ENCODE results near the gene ACVR2A.

DNA sequence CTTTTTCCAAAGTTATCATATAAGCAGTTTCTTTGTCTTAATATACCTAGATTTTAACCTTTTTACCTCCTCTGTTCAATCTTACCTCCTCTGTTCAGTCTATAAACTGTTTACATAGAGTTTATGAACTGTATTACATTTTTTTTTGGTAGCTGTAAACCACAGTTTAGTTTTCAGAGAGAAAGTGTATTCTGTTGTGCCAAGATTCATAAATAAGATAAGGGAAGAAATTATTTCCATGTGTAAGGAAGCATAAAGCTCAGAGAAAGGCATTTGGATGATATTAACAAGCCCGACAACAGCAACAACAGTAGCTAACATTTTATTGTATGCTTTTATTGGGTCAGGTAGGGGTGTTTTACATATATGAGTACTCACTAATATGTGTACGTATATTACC, 71.2 kb downstream of the ACVR2A start:
- TF ChIP-seq, protein P1, sequence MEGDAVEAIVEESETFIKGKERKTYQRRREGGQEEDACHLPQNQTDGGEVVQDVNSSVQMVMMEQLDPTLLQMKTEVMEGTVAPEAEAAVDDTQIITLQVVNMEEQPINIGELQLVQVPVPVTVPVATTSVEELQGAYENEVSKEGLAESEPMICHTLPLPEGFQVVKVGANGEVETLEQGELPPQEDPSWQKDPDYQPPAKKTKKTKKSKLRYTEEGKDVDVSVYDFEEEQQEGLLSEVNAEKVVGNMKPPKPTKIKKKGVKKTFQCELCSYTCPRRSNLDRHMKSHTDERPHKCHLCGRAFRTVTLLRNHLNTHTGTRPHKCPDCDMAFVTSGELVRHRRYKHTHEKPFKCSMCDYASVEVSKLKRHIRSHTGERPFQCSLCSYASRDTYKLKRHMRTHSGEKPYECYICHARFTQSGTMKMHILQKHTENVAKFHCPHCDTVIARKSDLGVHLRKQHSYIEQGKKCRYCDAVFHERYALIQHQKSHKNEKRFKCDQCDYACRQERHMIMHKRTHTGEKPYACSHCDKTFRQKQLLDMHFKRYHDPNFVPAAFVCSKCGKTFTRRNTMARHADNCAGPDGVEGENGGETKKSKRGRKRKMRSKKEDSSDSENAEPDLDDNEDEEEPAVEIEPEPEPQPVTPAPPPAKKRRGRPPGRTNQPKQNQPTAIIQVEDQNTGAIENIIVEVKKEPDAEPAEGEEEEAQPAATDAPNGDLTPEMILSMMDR (IDR thresholded peaks at IDR 0.05), result no peak
- TF ChIP-seq POLR2A (IDR thresholded peaks at IDR 0.05), result no peak

Data from esophagus squamous epithelium (tissue), 4 donors.